HEK293 (cell line): ENCODE results near the gene CCDC85A.

Source experiments
- CTCF ChIP-seq: fragments of 450-650 bp; formaldehyde crosslinking; IDR thresholded peaks from 2 replicates; pipeline ENCODE4 v1.5.1; 2016; ENCODE audit warnings: missing biosample characterization, missing genetic modification characterization
- ZNF266 ChIP-seq: fragments of 450-650 bp; formaldehyde crosslinking; IDR thresholded peaks from 2 replicates; pipeline ENCODE4 v1.5.1; 2016; ENCODE audit warnings: missing biosample characterization, missing genetic modification characterization, low read depth

GRCh38 chr2:56338232-56338631, 154.4 kb downstream of the CCDC85A start:
- TF ChIP-seq ZNF266 (tag by site-specific recombination): no peak
- no peak for TF ChIP-seq CTCF (tag by site-specific recombination)
